Hindlimb muscle (tissue), 1 donor: ENCODE results near the gene CTNND2. TPM values are rescaled to one million over a fixed set of nuclear protein-coding genes. Genes with fewer than 3 reads are reported as not detected.

Experiments
- DNase-seq: peaks from one replicate; pipeline ENCODE4 v3.0.0-alpha.2; 2013
- polyA plus RNA-seq: library from polyadenylated mRNA; unstranded; fragments of 120-200 nt; gene quantifications from one replicate; pipeline ENCODE4 v1.2.1, GENCODE V29; 2013; ENCODE audit not compliant: insufficient read length

Gene CTNND2
- polyA plus RNA-seq, 1 donor: 0.66 TPM

DNA sequence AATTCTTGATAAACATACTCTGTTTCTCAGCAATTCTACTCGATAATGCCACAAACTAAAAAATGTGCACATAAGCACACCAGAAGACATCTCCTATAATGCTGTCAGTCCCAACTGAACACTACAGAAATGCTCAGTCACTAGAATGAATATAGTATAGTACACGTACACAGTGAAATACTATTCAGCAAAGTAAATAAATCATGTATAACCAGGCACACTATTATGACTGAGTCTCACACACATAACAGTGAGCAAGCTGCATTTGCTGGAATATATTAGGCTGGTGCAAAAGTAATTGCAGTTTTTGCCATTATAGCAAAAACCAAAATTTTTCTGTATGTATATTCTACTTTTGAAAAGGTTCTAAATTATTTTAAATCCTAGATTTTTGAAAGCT, 310.2 kb downstream of the CTNND2 start:
- no peak for DNase-seq

- no peak for DNase-seq
Measured at GRCh38 chr5:11590475-11590874, 313.8 kb downstream of the CTNND2 start.

DNA sequence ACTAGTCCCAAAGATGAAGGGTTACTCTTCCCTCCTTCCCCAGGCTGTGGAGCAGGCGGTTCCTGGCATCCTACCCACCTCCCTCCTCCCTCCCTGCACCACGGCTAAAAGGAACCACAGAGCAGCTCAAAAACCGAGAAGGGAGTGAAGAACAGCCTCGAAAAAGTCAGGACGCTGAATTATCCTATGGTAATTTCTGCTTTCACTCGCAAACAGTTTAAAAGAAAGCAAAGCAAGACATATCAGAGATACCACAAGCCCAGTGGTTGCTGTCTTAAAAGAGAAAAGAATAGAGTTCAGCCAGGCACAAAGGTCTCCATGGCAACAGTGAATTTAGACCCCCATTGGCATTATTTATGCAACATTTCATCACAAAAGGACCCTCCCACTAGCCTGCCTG, 315.4 kb downstream of the CTNND2 start:
- peak; percentile 20 for DNase-seq

- DNase-seq: no peak
Measured at GRCh38 chr5:11584017-11584416, 320.2 kb downstream of the CTNND2 start.

DNA sequence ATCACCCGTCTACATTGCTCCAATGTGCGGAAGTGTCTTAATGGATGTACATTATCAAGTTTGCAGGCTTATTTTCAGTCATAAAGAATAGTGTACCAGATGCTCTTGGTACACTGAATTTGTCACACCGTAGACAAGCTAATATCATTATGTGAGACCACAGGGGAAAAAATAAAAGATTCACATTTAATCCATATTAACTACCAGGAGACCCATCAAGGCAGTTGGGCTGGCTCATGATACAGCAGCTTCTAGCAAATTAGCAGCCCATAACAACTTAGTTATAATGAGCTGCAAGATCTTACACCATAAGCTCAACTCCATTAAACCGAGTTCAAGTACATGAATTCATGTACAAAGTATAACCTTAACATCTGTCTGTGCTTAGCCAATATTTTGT, 324.9 kb downstream of the CTNND2 start:
- DNase-seq: no peak

GRCh38 chr5:11574787-11575186, 329.5 kb downstream of the CTNND2 start:
- no peak for DNase-seq

DNA sequence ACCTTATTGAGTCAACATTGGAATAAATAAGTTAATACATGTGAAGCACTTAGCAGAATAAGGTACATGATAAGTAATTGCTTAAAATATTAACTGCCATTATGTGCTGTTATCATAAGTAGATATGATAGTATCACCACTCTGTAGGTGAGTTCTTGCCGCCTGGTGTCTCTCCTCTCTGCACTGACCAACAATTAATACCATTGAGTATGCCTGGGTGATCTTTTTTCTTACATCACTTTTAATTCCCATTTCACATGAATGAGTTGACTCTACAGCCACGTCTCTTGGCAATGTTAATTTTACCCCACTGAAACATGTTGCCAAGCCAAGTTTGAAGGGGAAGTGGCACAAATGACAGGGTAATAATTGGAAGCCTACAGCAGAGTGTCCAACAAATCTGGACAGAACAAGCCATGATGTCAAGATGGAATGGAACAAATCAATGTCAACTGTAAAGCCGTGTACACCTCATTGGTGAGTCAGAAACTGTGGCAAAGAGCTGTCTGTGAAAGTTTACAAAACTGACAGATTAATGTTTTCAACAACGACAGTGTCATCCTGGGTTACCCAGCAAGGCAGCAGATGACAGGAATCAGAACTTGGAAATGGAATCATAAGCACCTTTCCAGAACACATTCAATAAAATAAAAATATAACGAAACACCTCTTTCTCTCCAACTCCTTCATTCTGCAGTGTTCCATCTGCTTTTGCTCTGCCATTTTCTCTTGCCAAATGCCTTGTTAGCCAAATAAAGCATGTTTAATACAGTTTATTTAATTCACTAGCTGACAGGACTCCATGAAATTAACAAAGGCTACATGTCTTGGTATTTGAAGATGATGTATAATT, 330.9 kb downstream of the CTNND2 start:
- no peak for DNase-seq

- DNase-seq: no peak
Measured at GRCh38 chr5:11564706-11565105, 339.5 kb downstream of the CTNND2 start.

GRCh38 chr5:11563822-11564221, 340.4 kb downstream of the CTNND2 start:
- no peak for DNase-seq

GRCh38 chr5:11560915-11561697, 343.1 kb downstream of the CTNND2 start:
- no peak for DNase-seq

DNA sequence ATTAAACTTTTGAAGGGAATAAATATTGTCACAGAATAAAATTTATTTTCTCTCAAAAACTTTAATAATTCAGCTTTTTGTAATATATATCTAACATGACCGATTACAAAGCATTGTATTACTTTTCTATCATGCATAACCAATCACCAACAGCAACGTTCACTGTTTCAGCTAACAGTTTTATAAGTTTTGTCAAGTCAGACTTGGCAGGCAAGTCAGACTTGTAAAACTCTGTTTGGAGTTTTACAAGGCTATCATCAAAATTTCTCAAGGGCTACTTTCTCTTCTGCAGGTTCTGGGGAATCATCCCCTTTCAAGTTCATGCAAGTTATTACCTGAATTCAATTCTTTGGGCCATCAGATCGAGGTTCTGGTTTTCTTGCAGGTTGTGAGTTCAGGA, 347.2 kb downstream of the CTNND2 start:
- DNase-seq: no peak

GRCh38 chr5:11555171-11555570, 349.1 kb downstream of the CTNND2 start:
- no peak for DNase-seq

- DNase-seq: no peak
Measured at GRCh38 chr5:11547730-11548129, 356.5 kb downstream of the CTNND2 start.

GRCh38 chr5:11547140-11547539, 357.1 kb downstream of the CTNND2 start:
- no peak for DNase-seq

- no peak for DNase-seq
Measured at GRCh38 chr5:11540112-11540511, 364.1 kb downstream of the CTNND2 start.

- DNase-seq: peak; percentile 26
Measured at GRCh38 chr5:11531811-11532555, 372.3 kb downstream of the CTNND2 start.

- DNase-seq: no peak
Measured at GRCh38 chr5:11528720-11529119, 375.5 kb downstream of the CTNND2 start.

GRCh38 chr5:11527652-11528349, 376.4 kb downstream of the CTNND2 start:
- DNase-seq: no peak

DNA sequence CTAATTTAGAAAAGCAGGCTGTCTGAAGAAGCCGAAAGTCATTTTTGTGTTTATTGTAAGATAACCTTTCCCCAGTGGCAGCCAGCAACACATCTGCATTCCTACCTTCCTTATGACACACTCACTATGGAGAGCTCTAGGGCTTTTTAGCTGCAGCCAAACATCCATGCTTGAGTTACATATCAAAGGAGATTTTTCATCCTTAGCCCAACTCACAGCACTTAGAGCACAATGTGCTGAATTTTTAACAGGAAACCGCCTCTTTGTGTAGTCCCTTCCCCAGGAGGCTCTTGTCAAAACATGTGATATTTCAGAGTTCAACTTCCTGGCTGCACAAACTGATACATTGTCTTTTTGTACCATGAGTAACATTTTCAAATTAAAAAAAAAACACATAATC, 379.2 kb downstream of the CTNND2 start:
- DNase-seq: no peak

- DNase-seq: no peak
Measured at GRCh38 chr5:11524188-11524587, 380.1 kb downstream of the CTNND2 start.

- no peak for DNase-seq
Measured at GRCh38 chr5:11522796-11523195, 381.4 kb downstream of the CTNND2 start.

- no peak for DNase-seq
Measured at GRCh38 chr5:11520241-11520930, 383.9 kb downstream of the CTNND2 start.
